Fibroblast of skin of left quadriceps (primary cell): ENCODE measurements around the gene VCL.
"Not testable (repeated sequence)": the region's sequence is repeated elsewhere in the genome, so short reads cannot be mapped to it uniquely, and the experiment has no call there.

Source experiments
- DNase-seq, 2 experiments: peaks; one replicate each; pipeline ENCODE4 v3.0.0-alpha.2; 2013; ENCODE audit warnings: low read depth in 2 of 2

The VCL gene

GRCh38 chr10:73997787-73998622 is at the start of gene VCL:
Gene VCL (plus strand): TSS chr10:73998116. CDS start chr10:73998208, 92 bp downstream.
- DNase-seq, result peak; percentile 98 to 99

- DNase-seq, result no peak
These were observed 48.8 kb upstream of the VCL start for GRCh38 chr10:73948947-73949633.

DNA sequence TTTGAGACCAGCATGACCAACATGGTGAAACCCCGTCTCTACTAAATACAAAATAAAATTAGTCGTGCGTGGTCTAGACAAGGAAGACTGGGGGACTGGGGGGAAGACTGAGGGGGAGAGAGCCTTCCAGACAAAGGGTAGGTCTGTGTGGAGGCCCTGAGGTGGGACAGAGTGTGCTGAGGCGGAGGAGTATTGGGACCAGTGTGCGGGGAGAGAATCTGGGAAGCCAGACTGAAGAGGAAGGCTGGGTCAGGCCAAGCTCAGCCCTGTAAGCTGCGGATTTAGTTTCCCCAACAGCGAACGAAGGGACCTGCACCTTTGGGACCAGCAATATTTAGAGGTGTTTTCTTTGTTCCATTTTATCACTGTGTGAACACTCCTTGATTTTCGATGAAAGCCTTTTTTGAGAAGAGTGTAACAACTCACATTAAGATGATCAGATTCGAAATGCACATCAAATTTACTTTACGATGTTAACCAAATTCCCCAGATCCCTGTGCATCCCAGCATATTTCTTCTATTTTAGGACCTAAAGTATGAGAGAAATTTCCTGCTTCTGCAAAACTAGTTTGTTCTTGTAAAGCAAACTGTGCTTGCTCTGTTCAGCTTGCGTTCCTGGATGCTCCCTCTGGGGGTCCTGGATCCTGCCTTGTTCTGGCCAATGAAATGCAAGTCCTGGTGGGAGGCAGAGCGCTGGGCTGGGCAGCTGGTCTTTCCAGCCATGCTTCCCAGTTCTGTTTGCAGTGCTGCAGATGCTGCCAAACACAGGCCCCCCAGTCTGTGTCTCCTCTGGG is 47.6 kb upstream of the VCL start:
- DNase-seq, result peak; percentile 70 to 71

- DNase-seq, result peak in 1 of 2 experiments; percentile 34
These were observed 44.3 kb upstream of the VCL start for GRCh38 chr10:73953665-73954064.

- no peak for DNase-seq
These were observed 43.2 kb upstream of the VCL start for GRCh38 chr10:73954737-73955136.

DNA sequence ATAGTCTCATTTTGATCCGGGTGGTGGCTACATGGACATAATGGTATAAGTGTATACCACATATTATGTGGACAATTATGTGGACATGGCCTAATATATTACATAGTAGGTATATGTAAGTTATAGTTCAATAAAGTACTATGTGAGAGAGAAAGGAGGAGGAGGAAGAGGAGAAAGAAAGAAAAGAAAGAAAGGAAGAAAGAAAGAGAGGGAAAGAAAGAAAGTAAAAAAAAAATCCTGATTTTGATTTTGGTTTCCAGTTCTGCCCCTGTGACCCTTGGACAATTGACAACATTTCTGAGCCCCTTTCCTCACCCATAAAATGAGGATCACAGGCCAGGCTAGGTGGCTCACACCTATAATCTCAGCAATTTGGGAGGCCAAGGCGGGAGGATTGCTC is 42.2 kb upstream of the VCL start:
- DNase-seq, result no peak

GRCh38 chr10:73956476-73957359 is 41.2 kb upstream of the VCL start:
- DNase-seq, result no peak

DNA sequence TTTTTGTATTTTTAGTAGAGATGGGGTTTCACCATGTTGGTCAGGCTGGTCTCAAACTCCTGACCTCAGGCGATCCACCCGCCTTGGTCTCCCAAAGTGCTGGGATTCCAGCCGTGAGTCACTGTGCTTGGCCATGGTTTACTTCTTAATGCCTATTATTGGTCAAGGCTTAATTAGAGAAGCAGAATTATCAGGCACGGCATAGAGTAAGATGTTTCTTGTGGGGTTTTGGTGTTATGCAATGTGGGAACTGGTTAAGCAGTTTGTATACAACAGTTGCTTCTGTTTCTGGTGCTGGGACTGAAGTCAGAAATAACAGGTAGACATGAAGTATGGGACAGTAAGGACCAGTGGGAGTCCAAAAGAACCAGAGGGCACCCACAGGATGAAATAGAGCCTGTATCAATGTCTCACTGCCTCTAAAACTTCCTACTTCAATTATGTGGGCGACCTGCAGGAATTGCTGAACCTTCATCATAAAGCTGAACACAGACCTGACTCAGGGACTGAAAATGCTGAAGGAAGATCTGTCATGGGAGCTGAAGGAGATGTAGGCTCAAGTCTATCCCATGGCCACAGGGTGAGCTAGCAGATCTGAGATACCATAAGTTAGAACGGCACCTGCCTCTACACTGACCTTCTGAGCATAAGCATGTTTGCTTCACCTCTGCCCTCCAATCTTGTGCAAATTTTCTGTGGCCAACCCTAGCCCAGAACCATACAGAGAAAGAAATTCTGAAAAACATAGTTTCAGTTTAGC is 38.3 kb upstream of the VCL start:
- DNase-seq, result no peak

- no peak for DNase-seq
These were observed 35.5 kb upstream of the VCL start for GRCh38 chr10:73962386-73962785.

GRCh38 chr10:73963533-73963932 is 34.4 kb upstream of the VCL start:
- not testable (repeated sequence) for DNase-seq

DNA sequence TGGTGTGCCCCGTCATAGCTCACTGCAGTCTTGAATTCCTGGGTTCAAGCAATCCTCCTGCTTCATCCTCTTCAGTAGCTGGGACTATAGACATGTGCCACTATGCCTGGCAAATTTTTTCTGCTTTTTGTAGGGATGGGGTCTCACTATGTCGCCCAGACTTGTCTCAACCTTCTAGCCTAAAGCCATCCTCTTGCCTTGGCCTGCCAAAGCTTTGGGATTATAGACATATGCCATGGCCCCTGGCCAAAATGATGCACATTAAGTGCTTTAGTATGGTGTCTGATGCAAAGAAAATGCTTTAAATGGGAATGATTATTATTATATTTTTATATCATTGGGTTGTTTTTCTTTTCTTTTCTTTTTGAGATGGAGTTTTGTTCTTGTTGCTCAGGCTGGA is 33.2 kb upstream of the VCL start:
- no peak for DNase-seq

DNA sequence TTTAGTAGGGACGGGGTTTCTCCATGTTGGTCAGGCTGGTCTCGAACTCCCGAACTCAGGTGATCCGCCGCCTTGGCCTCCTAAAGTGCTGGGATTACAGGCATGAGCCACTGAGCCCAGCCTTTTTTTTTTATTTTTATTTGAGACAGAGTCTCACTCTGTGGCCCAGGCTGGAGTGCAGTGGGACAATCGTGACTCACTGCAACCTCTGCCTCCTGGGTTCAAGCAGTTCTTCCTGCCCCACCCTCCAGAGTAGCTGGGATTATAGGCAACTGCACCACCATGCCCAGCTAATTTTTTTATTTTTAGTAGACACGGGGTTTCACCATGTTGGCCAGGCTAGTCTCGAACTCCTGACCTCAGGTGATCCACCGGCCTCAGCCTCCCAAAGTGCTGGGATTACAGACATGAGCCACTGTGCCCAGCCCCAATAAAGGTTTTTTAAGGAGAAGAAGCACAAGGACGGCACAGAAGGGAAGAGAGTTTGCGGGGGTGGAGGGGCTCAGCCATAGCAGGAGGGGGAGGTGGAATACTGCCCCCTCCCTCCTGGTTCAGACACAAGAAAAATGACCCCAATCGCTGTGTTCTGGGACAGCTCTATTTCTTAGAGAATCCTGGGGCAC is 32.5 kb upstream of the VCL start:
- not testable (repeated sequence) for DNase-seq

GRCh38 chr10:73965890-73966768 is 31.8 kb upstream of the VCL start:
- peak; percentile 100 for DNase-seq

- DNase-seq, result no peak
These were observed 30.9 kb upstream of the VCL start for GRCh38 chr10:73967022-73967429.

GRCh38 chr10:73967544-73967943 is 30.4 kb upstream of the VCL start:
- no peak for DNase-seq

GRCh38 chr10:73968098-73968521 is 29.8 kb upstream of the VCL start:
- DNase-seq, result no peak

GRCh38 chr10:73969224-73969841 is 28.6 kb upstream of the VCL start:
- DNase-seq, result no peak

- no peak for DNase-seq
These were observed 27.1 kb upstream of the VCL start for GRCh38 chr10:73970845-73971244.
